AG10803 (cell line): ENCODE results near the gene FYCO1.

Experiments used
- DNase-seq: peaks from one replicate; pipeline ENCODE4 v3.0.0; 2010; ENCODE audit warnings: low read depth
- H3K4me3 ChIP-seq: 2 replicates; pipeline ENCODE4 v1.5.1; 2011; ENCODE audit warnings: mild to moderate bottlenecking, low read length, control low read depth
- TF ChIP-seq, protein P1 (sequence below): conservative IDR thresholded peaks from 2 replicates; pipeline ENCODE4 v1.5.1; 2011; ENCODE audit warnings: mild to moderate bottlenecking, low read length, control low read depth, inconsistent platforms

Gene FYCO1

DNA sequence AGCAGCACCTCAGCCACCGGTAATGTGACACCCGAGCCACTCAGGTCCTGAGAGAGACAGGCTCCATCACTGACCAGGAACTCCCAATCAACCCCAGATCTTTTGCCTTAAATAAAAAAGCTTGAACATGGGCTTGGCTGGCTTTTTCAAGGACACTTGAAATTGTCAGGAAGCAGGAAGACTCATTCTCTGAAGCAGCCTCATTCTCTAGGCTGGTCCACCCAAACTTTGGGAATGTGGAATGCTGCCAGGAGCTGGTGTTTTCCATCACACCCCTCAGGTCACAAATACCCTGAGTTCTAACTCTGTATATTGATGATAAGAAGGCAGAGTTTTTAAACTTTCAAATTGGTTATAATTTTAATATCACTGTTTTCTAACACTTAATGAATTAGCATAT, 35.3 kb downstream of the FYCO1 start:
- TF ChIP-seq, protein P1, sequence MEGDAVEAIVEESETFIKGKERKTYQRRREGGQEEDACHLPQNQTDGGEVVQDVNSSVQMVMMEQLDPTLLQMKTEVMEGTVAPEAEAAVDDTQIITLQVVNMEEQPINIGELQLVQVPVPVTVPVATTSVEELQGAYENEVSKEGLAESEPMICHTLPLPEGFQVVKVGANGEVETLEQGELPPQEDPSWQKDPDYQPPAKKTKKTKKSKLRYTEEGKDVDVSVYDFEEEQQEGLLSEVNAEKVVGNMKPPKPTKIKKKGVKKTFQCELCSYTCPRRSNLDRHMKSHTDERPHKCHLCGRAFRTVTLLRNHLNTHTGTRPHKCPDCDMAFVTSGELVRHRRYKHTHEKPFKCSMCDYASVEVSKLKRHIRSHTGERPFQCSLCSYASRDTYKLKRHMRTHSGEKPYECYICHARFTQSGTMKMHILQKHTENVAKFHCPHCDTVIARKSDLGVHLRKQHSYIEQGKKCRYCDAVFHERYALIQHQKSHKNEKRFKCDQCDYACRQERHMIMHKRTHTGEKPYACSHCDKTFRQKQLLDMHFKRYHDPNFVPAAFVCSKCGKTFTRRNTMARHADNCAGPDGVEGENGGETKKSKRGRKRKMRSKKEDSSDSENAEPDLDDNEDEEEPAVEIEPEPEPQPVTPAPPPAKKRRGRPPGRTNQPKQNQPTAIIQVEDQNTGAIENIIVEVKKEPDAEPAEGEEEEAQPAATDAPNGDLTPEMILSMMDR: no peak
- H3K4me3 ChIP-seq: no peak overlapping the region
- no peak for DNase-seq

- TF ChIP-seq, protein P1: no peak
- no peak overlapping the region for H3K4me3 ChIP-seq
- DNase-seq: no peak
Observed at GRCh38 chr3:45959201-45959600, 36.4 kb downstream of the FYCO1 start.

GRCh38 chr3:45958321-45958791, 37.3 kb downstream of the FYCO1 start:
- no peak overlapping the region for H3K4me3 ChIP-seq
- peak; percentile 94 for DNase-seq
- TF ChIP-seq, protein P1: no peak

DNA sequence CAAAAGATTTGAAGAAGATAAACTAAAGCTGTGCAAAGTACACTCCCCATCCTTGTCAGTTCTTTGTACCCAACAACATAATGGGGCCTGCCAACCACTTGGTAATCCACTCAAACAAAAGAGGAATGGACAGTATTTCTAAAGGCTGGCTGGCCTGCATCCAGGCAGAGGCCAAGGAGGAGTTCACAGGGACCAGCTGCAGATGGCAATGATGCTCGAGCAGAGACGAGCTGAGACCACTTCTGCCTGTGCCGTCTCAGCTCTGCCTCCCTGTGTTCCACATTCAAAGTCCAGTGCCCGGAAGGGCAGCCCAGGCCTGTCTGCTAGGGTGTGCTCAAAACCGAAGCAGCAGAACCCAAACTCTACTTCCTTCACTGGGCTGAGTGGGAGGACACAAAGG, 38.0 kb downstream of the FYCO1 start:
- TF ChIP-seq, protein P1: no peak
- DNase-seq: no peak
- H3K4me3 ChIP-seq: no peak overlapping the region

DNA sequence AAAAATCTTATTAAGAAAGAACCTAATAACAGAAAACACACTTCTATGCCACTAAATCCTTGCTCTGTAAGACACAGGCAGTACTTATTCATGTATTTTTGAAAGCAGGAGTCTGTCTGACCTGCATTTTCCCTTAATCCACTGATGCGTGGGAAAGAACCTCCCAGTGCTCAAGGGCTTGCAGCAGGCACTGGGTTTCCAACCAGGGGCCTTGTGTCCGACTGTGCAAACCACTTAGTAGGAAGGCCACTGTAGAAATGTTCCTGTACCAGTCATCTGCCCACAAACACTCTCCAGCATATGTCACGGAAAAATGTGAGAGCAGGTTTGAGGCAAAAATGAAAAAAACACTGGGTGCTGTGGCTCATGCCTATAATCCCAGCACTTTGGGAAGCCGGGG, 39.9 kb downstream of the FYCO1 start:
- TF ChIP-seq, protein P1: no peak
- DNase-seq: no peak
- H3K4me3 ChIP-seq: no peak overlapping the region

DNA sequence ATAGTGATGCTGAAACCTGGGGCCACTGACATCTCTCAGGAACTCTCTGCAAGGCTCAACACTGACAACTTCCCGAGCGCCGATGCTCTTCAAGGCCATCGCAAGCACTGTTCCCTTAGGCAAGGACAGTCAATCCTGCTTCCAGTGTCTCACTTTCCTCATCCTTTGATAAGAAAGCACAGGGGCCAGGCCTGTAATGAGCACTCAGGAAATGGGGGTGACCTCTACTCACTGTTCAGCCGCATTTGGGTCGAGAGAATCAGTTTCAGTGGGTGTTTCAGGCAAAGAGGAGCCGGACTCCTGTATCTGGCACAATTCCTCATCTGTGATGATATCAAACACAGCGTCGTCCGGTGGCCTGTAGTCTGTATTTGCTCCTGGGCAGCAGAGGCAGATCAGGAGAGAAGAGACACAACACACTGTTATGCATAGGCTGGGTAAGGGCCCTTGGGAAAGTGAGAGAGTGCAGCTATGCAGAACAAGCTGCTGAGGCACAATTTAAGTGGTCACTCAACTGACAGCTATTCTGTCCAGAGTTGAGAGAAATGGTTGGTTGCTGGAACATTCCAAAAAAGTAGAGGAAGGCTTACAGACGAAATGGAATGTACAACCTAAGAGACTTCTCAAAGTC, 40.5 kb downstream of the FYCO1 start:
- DNase-seq: no peak
- TF ChIP-seq, protein P1: no peak

GRCh38 chr3:45954306-45954705, 41.3 kb downstream of the FYCO1 start:
- TF ChIP-seq, protein P1: no peak
- no peak overlapping the region for H3K4me3 ChIP-seq
- no peak for DNase-seq

More for the DNA sequence above, 40.5 kb downstream of the FYCO1 start:
- H3K4me3 ChIP-seq: no peak overlapping the region
